ENCODE results near the gene SNRPD2. TPM values are rescaled to one million over a fixed set of nuclear protein-coding genes. Genes with fewer than 3 reads are reported as not detected.
A peak's percentile ranks its signal among the peaks of the same experiment; 100 is the strongest.

SNRPD2 gene
- total RNA-seq, 1 experiment from 2014 or later, result 467 TPM

GRCh38 chr19:45677351-45678230, 14.2 kb downstream of the SNRPD2 start:
- peak; percentile 99 for DNase-seq
- H3K36me3 ChIP-seq (replicated peaks; ENCODE audit: control insufficient read depth, insufficient read depth, low read length), result no peaks in the 10 kb centered on the region
- peak overlapping the region; percentile 69 for H3K4me3 ChIP-seq (ENCODE audit: insufficient read depth, low read depth, low read length)
- H3K27me3 ChIP-seq (ENCODE audit: control insufficient read depth, insufficient read depth, low read length), result peaks cover 28% of the 10 kb centered on the region

- H3K27me3 ChIP-seq (ENCODE audit: control insufficient read depth, insufficient read depth, low read length), result peaks cover 28% of the 10 kb centered on the region
Measured at GRCh38 chr19:45676851-45677263, 14.9 kb downstream of the SNRPD2 start.

GRCh38 chr19:45674946-45675345, 16.8 kb downstream of the SNRPD2 start:
- H3K36me3 ChIP-seq (replicated peaks; ENCODE audit: control insufficient read depth, insufficient read depth, low read length), result no peaks in the 10 kb centered on the region
- H3K27me3 ChIP-seq (ENCODE audit: control insufficient read depth, insufficient read depth, low read length), result peaks cover 37% of the 10 kb centered on the region
- DNase-seq, result no peak
- no peak overlapping the region for H3K4me3 ChIP-seq (ENCODE audit: insufficient read depth, low read depth, low read length)

More at GRCh38 chr19:45676851-45677263, 14.9 kb downstream of the SNRPD2 start:
- Histone ChIP-seq H3K36me3 (replicated peaks; ENCODE audit: control insufficient read depth, insufficient read depth, low read length) (no peaks in the 10 kb centered on the region), H3K4me3 (ENCODE audit: insufficient read depth, low read depth, low read length) (peak overlapping the region; percentile 69)
- peak; percentile 93 for DNase-seq

- peaks cover 32% of the 10 kb centered on the region for H3K27me3 ChIP-seq (ENCODE audit: control insufficient read depth, insufficient read depth, low read length)
- peak overlapping the region; percentile 58 for H3K4me3 ChIP-seq (ENCODE audit: insufficient read depth, low read depth, low read length)
- no peaks in the 10 kb centered on the region for H3K36me3 ChIP-seq (replicated peaks; ENCODE audit: control insufficient read depth, insufficient read depth, low read length)
- peak; percentile 100 for DNase-seq
Measured at GRCh38 chr19:45670670-45671453, 20.9 kb downstream of the SNRPD2 start.

- peak overlapping the region; percentile 48 for H3K4me3 ChIP-seq (ENCODE audit: insufficient read depth, low read depth, low read length)
- DNase-seq, result peak; percentile 44
- H3K27me3 ChIP-seq (ENCODE audit: control insufficient read depth, insufficient read depth, low read length), result peaks cover 30% of the 10 kb centered on the region
- H3K36me3 ChIP-seq (replicated peaks; ENCODE audit: control insufficient read depth, insufficient read depth, low read length), result no peaks in the 10 kb centered on the region
Measured at GRCh38 chr19:45668342-45668871, 23.3 kb downstream of the SNRPD2 start.

GRCh38 chr19:45667620-45668341, 24.0 kb downstream of the SNRPD2 start, which contains the start of gene GIPR:
GIPR (plus strand) TSS chr19:45668221; CDS start chr19:45669521, 1,300 bp downstream.
- peak within 1 kb of the TSS; percentile 48 for H3K4me3 ChIP-seq (ENCODE audit: insufficient read depth, low read depth, low read length)
- H3K27me3 ChIP-seq (ENCODE audit: control insufficient read depth, insufficient read depth, low read length), result peaks cover 30% of the 10 kb centered on the region
- peak; percentile 91 for DNase-seq
- H3K36me3 ChIP-seq (replicated peaks; ENCODE audit: control insufficient read depth, insufficient read depth, low read length), result no peaks in the 10 kb centered on the region

GRCh38 chr19:45664575-45664974, 27.2 kb downstream of the SNRPD2 start:
- no peak for DNase-seq
- H3K27me3 ChIP-seq (ENCODE audit: control insufficient read depth, insufficient read depth, low read length), result peaks cover 15% of the 10 kb centered on the region
- no peak overlapping the region for H3K4me3 ChIP-seq (ENCODE audit: insufficient read depth, low read depth, low read length)
- no peaks in the 10 kb centered on the region for H3K36me3 ChIP-seq (replicated peaks; ENCODE audit: control insufficient read depth, insufficient read depth, low read length)

GRCh38 chr19:45663800-45664199, 28.0 kb downstream of the SNRPD2 start:
- Histone ChIP-seq H3K27me3 (ENCODE audit: control insufficient read depth, insufficient read depth, low read length) (peaks cover 8% of the 10 kb centered on the region), H3K36me3 (replicated peaks; ENCODE audit: control insufficient read depth, insufficient read depth, low read length) (no peaks in the 10 kb centered on the region), H3K4me3 (ENCODE audit: insufficient read depth, low read depth, low read length) (no peak overlapping the region)
- DNase-seq, result no peak

- peak; percentile 49 for DNase-seq
- H3K36me3 ChIP-seq (replicated peaks; ENCODE audit: control insufficient read depth, insufficient read depth, low read length), result no peaks in the 10 kb centered on the region
- no peak overlapping the region for H3K4me3 ChIP-seq (ENCODE audit: insufficient read depth, low read depth, low read length)
- H3K27me3 ChIP-seq (ENCODE audit: control insufficient read depth, insufficient read depth, low read length), result no peaks in the 10 kb centered on the region
Measured at GRCh38 chr19:45660636-45661035, 31.1 kb downstream of the SNRPD2 start.

GRCh38 chr19:45659096-45659729, 32.5 kb downstream of the SNRPD2 start:
- Histone ChIP-seq H3K36me3 (replicated peaks; ENCODE audit: control insufficient read depth, insufficient read depth, low read length) (no peaks in the 10 kb centered on the region), H3K4me3 (ENCODE audit: insufficient read depth, low read depth, low read length) (no peak overlapping the region), H3K27me3 (ENCODE audit: control insufficient read depth, insufficient read depth, low read length) (no peaks in the 10 kb centered on the region)
- peak; percentile 49 for DNase-seq

- Histone ChIP-seq H3K4me3 (ENCODE audit: insufficient read depth, low read depth, low read length) (no peak overlapping the region), H3K27me3 (ENCODE audit: control insufficient read depth, insufficient read depth, low read length) (no peaks in the 10 kb centered on the region), H3K36me3 (replicated peaks; ENCODE audit: control insufficient read depth, insufficient read depth, low read length) (no peaks in the 10 kb centered on the region)
- DNase-seq, result peak; percentile 67
Measured at GRCh38 chr19:45657520-45658167, 34.1 kb downstream of the SNRPD2 start.

- no peak for DNase-seq
- H3K27me3 ChIP-seq (ENCODE audit: control insufficient read depth, insufficient read depth, low read length), result no peaks in the 10 kb centered on the region
- H3K36me3 ChIP-seq (replicated peaks; ENCODE audit: control insufficient read depth, insufficient read depth, low read length), result no peaks in the 10 kb centered on the region
- no peak overlapping the region for H3K4me3 ChIP-seq (ENCODE audit: insufficient read depth, low read depth, low read length)
Measured at GRCh38 chr19:45655073-45655472, 36.7 kb downstream of the SNRPD2 start.

GRCh38 chr19:45653634-45654033, 38.1 kb downstream of the SNRPD2 start:
- H3K27me3 ChIP-seq (ENCODE audit: control insufficient read depth, insufficient read depth, low read length), result no peaks in the 10 kb centered on the region
- H3K36me3 ChIP-seq (replicated peaks; ENCODE audit: control insufficient read depth, insufficient read depth, low read length), result no peaks in the 10 kb centered on the region
- no peak overlapping the region for H3K4me3 ChIP-seq (ENCODE audit: insufficient read depth, low read depth, low read length)
- DNase-seq, result peak; percentile 35

All from H7 (cell line).